Lower lobe of right lung (tissue), 2 donors: Measurements from ENCODE around the gene RNU1-1. TPM values are rescaled to one million over a fixed set of nuclear protein-coding genes. Genes with fewer than 3 reads are reported as not detected.
"Not testable (repeated sequence)": the region's sequence is repeated elsewhere in the genome, so short reads cannot be mapped to it uniquely, and the experiment has no call there.

Source experiments
- ATAC-seq, 2 donors: fragments of 200-7000 bp; cut with Tn5 transposase; one replicate each; pipeline ENCODE4 v1.9.1; 2020 to 2022; ENCODE audit warnings: mild to moderate bottlenecking in 2 of 2, moderate library complexity in 2 of 2
- DNase-seq: peaks from one replicate; pipeline ENCODE4 v3.0.0-alpha.2; 2020
- H3K27ac ChIP-seq: fragments of 200-600 bp; one replicate; pipeline ENCODE4 v1.8.0; 2022
- H3K27me3 ChIP-seq: fragments of 200-600 bp; one replicate; pipeline ENCODE4 v1.8.0; 2022; ENCODE audit warnings: low read depth
- H3K36me3 ChIP-seq: fragments of 200-600 bp; one replicate; pipeline ENCODE4 v1.8.0; 2022; ENCODE audit warnings: mild to moderate bottlenecking
- H3K4me1 ChIP-seq: fragments of 200-600 bp; one replicate; pipeline ENCODE4 v1.8.0; 2022
- H3K4me3 ChIP-seq: fragments of 200-600 bp; one replicate; pipeline ENCODE4 v1.8.0; 2022; ENCODE audit warnings: mild to moderate bottlenecking
- H3K9me3 ChIP-seq: fragments of 200-600 bp; one replicate; pipeline ENCODE4 v1.8.0; 2022
- intact Hi-C: fragments of 100-400 bp; cut with DNase I; formaldehyde crosslinking; loops from one replicate; pipeline ENCODE4 v1.11.0; 2022
- total RNA-seq: library from RNA; stranded (reverse); fragmentation: NEBNext Ultra II Directional; extraction: Animal tissue kit (Norgen Biotek cat#: 25700); gene quantifications from one replicate; pipeline ENCODE4 v1.2.1, GENCODE V29; 2021
- TF ChIP-seq, protein P1 (sequence below): fragments of 200-600 bp; IDR thresholded peaks from one replicate; pipeline ENCODE4 v1.8.0; 2022; ENCODE audit warnings: antibody characterized with exemption, mild to moderate bottlenecking
- donor health status: DM: no; HTN: yes; CAD: no; lungs with severe emphysema.

Gene RNU1-1
- total RNA-seq, 1 donor from 2014 or later, result 6,803 TPM

DNA sequence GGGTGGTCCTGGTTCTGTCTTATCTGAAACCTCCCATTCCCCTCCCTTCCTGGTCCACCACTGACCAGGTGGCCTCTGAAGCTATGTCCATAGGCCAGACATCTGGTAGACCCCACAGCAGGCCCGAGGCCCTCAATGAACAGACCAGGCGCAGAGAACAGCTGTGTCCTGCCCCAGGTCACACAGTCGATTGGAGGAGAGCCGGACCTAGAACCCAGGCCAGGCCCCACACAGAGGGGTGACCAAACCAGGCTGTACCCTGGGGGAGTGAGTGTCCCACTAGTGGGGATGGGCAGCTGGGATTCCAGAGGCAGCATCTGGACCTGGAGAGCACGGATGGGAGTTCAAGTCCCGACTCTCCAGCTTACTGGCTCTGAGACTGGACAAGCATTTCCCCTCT is 29.2 kb downstream of the RNU1-1 start:
- H3K9me3 ChIP-seq, result no peaks in the 10 kb centered on the region

DNA sequence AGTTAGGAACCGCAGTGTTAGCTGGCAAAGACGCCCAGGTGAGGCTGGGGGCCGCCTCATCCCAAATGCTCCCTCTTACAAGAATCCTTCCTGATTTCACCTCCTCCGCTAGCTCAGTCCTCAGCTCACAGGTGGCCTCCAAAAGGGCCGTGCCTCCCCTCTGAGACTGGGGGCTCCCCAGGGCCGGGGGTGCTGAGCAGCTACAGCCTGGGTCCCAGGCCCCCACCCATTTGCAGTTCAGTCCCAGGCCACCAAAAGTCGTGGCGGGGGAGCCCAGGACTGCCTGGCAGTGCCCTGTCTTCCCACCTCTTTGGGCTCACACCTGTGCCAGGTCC is 29.6 kb downstream of the RNU1-1 start:
- Histone ChIP-seq H3K36me3 (peaks cover 74% of the 10 kb centered on the region), H3K4me3 (no peak overlapping the region), H3K27me3 (no peaks in the 10 kb centered on the region), H3K4me1 (no peaks in the 10 kb centered on the region), H3K27ac (no peak overlapping the region), H3K9me3 (no peaks in the 10 kb centered on the region)
- intact Hi-C loops, result no loop called here
- DNase-seq (no peak), ATAC-seq (no peak)
- TF ChIP-seq, protein P1, sequence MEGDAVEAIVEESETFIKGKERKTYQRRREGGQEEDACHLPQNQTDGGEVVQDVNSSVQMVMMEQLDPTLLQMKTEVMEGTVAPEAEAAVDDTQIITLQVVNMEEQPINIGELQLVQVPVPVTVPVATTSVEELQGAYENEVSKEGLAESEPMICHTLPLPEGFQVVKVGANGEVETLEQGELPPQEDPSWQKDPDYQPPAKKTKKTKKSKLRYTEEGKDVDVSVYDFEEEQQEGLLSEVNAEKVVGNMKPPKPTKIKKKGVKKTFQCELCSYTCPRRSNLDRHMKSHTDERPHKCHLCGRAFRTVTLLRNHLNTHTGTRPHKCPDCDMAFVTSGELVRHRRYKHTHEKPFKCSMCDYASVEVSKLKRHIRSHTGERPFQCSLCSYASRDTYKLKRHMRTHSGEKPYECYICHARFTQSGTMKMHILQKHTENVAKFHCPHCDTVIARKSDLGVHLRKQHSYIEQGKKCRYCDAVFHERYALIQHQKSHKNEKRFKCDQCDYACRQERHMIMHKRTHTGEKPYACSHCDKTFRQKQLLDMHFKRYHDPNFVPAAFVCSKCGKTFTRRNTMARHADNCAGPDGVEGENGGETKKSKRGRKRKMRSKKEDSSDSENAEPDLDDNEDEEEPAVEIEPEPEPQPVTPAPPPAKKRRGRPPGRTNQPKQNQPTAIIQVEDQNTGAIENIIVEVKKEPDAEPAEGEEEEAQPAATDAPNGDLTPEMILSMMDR, result no peak

More for the DNA sequence above, 29.2 kb downstream of the RNU1-1 start:
- DNase-seq (no peak), ATAC-seq (peak in 1 of 2 donors; percentile 16)
- Histone ChIP-seq H3K27me3 (no peaks in the 10 kb centered on the region), H3K4me3 (no peak overlapping the region), H3K36me3 (peaks cover 74% of the 10 kb centered on the region), H3K4me1 (no peaks in the 10 kb centered on the region), H3K27ac (no peak overlapping the region)
- intact Hi-C loops, result no loop called here
- TF ChIP-seq, protein P1, result no peak

DNA sequence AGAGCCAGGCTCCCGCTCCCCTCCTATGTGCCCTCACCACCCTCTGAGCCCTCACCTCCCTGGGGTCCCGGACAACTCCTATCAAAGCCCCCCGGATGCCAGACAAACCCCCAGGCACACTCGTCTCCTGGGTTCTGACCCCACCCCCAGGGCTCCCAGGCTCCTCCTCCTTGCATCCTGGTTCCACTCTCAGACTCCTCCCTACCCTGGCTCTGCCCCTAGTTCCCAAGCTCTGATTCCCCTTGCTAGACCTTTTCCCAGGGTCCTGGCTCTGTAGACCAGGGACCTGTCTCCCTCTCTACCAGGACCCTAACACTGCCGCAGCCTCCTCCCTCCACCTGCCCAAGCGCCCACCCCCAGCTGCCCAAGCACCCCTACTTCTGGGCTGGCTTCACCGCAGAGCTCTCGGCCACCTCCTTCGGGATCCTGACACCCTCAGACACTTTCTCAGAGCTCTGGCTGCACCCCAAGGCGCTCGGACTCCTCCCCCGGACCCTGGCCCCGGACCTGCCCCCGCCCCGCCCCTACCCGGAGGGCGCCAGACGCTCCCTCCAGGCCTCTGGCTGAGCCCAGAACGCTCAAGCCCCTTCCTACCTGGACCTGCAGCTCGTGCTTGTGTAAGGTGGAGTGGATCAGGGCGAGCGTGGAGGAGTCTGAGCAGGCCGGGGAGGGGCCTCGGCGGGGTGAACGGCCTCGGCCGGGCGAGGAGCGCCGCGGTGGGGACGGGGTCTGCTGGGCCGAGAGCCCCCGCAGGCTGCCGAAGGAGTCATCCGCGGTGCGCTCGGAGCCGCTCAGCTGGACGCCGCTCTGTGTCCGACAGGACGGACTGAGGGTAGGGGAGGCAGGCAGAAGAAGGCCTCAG is 30.2 kb downstream of the RNU1-1 start:
- H3K27ac ChIP-seq, H3K27me3 ChIP-seq, H3K9me3 ChIP-seq, H3K4me1 ChIP-seq, intact Hi-C loops, DNase-seq, H3K4me3 ChIP-seq: not testable (repeated sequence)
- ATAC-seq, result peak in 1 of 2 donors; percentile 13
- H3K36me3 ChIP-seq, result peaks cover 72% of the 10 kb centered on the region

DNA sequence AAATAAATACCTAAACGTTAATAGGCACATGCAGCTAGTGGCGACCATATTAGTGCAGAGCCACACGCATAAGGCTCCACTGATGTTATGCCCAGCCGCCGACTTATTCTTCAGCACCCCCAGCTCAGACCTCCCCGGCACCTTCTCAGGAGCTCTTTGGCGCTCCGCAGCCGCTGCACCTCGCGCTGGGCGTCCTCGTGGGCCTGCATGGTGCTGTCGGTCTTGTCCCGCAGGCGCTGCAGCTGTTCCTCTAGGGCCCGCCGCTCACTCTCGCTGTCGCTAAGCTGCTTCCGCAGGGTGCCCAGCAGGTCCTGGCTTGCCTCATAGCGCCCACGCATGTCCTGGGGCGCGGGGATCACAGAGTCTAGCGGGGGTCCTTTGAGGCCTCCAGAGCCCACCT is 30.9 kb downstream of the RNU1-1 start:
- H3K27me3 ChIP-seq, H3K4me3 ChIP-seq, H3K9me3 ChIP-seq, H3K27ac ChIP-seq, ATAC-seq, intact Hi-C loops, H3K4me1 ChIP-seq, DNase-seq: not testable (repeated sequence)
- H3K36me3 ChIP-seq, result peaks cover 77% of the 10 kb centered on the region

DNA sequence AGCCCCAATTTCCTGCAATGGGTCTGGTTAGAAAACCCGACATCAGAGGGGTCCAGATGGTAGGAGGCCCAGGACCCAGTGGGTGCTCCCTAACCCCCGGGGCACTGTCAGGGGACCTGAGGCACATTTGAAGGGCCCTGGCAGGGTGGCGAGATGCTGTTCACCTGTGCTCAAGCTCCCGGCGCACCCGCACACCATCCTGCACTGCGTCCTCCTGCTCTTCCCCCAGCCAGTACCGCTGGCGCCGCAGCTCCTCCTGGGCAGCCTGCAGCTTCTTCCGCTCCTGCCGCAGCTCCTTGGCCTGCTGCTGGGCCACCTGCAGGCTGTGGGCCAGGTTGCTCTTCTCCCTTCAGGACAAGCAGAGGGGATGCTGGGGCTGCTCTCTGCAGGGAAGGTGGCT is 36.0 kb downstream of the RNU1-1 start:
- ATAC-seq (no peak), DNase-seq (no peak)
- TF ChIP-seq, protein P1, result no peak
- Histone ChIP-seq H3K9me3 (no peaks in the 10 kb centered on the region), H3K4me3 (no peak overlapping the region), H3K27me3 (no peaks in the 10 kb centered on the region), H3K36me3 (peaks cover 91% of the 10 kb centered on the region), H3K27ac (no peak overlapping the region), H3K4me1 (no peaks in the 10 kb centered on the region)
- intact Hi-C loops, result no loop called here

DNA sequence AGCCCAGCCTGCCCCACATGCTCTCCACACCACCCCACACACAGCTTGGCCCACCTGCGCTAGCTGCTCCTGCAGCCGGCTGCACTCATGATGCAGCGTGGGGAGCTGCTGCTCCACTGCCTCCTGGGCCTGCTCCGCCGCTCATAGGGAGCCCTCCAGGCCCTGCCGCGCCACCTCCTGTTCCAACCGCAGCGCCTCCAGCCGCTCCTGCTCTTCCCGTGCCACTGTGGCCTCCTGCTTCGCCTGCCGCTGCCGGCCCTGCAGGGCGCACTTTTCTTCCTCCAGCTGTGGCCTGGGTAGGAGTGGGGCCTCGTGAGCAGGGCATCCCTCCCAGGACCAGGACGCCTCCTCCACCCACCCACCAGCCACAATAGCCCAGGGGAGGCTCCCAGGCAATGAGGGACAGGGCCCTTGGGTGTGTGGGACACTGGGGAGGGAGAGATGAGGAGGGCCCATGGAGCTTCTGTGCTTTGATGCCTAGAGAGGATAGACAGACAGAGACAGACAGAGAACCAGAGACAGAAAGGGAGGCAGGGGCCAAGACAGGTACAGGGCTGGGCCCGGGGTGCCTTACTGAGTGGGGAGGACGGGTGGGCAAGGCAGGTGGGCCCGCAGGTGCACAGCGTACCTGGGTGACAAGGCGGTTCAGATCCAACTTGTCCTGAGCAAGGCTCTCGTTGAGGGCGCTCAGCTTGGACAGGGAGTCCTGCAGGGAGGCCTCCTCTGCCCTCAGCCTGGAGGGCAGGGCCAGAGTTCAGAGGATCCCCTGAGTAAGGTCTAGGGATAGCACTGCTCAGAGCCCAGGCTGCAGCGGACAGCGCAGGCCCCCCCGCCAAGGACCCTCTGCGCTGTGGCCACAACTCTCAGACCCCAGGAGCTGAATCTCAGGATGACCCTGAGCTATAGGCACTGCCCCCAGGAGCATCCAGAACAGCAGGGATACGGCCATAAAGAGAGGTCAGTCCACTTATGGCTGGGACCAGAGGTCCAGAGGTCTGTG is 38.0 kb downstream of the RNU1-1 start:
- H3K27ac ChIP-seq, H3K4me3 ChIP-seq, intact Hi-C loops, H3K9me3 ChIP-seq, DNase-seq, H3K4me1 ChIP-seq, H3K27me3 ChIP-seq: not testable (repeated sequence)
- peaks cover 93% of the 10 kb centered on the region for H3K36me3 ChIP-seq
- peak; percentile 29 to 47 for ATAC-seq

DNA sequence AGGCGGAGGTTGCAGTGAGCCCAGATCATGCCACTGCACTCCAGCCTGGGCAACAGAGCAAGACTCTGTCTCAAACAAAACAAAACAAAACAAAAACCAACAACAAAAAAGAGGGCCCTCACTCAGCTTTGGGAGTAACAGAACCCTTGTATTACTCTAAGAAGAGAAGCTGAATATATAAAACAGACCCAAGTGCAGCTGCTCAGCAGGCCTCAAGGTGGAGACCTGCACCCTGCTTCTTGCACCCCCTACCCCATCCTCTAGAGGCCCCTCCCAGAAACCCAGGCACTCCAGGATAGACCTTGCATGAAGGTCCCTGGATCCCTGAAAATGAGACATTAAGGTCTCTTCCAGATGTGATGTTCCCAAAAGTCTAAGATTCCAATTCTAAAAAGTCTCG is 39.2 kb downstream of the RNU1-1 start:
- ATAC-seq, DNase-seq, H3K9me3 ChIP-seq, intact Hi-C loops, H3K4me1 ChIP-seq, H3K27me3 ChIP-seq, H3K4me3 ChIP-seq, H3K27ac ChIP-seq: not testable (repeated sequence)
- H3K36me3 ChIP-seq, result peaks cover 81% of the 10 kb centered on the region
